HEK293 (cell line): Measurements from ENCODE around the gene CPE.

ENCODE experiments used
- CTCF ChIP-seq: fragments of 450-650 bp; formaldehyde crosslinking; IDR thresholded peaks from 2 replicates; pipeline ENCODE4 v1.5.1; 2016; ENCODE audit warnings: missing biosample characterization, missing genetic modification characterization
- HIC1 ChIP-seq: fragments of 450-650 bp; formaldehyde crosslinking; IDR thresholded peaks from 2 replicates; pipeline ENCODE4 v1.5.1; 2016; ENCODE audit warnings: missing biosample characterization, missing genetic modification characterization
- HOXA7 ChIP-seq: sonication (generic); formaldehyde crosslinking; IDR thresholded peaks from 2 replicates; pipeline ENCODE4 v1.8.1; 2022; ENCODE audit warnings: missing genetic modification reagents, borderline replicate concordance
- SP3 ChIP-seq: fragments of 450-650 bp; formaldehyde crosslinking; IDR thresholded peaks from 2 replicates; pipeline ENCODE4 v1.5.1; 2016; ENCODE audit warnings: missing biosample characterization, missing genetic modification characterization
- SP7 ChIP-seq: fragments of 450-650 bp; formaldehyde crosslinking; IDR thresholded peaks from 2 replicates; pipeline ENCODE4 v1.5.1; 2016; ENCODE audit warnings: missing biosample characterization, missing genetic modification characterization
- ZBTB7A ChIP-seq: fragments of 450-650 bp; formaldehyde crosslinking; IDR thresholded peaks from 2 replicates; pipeline ENCODE4 v1.5.1; 2016; ENCODE audit warnings: low read depth, missing biosample characterization, missing genetic modification characterization
- ZNF133 ChIP-seq: fragments of 450-650 bp; formaldehyde crosslinking; IDR thresholded peaks from 2 replicates; pipeline ENCODE4 v1.5.1; 2016; ENCODE audit warnings: missing biosample characterization, missing genetic modification characterization
- ZNF174 ChIP-seq: fragments of 450-650 bp; formaldehyde crosslinking; IDR thresholded peaks from 2 replicates; pipeline ENCODE4 v1.5.0; 2017; ENCODE audit warnings: missing biosample characterization, mild to moderate bottlenecking, missing genetic modification characterization
- ZNF23 ChIP-seq: fragments of 450-650 bp; formaldehyde crosslinking; IDR thresholded peaks from 2 replicates; pipeline ENCODE4 v1.5.1; 2016; ENCODE audit warnings: missing biosample characterization, missing genetic modification characterization, borderline replicate concordance
- ZNF529 ChIP-seq: fragments of 450-650 bp; formaldehyde crosslinking; IDR thresholded peaks from 2 replicates; pipeline ENCODE4 v1.5.1; 2017; ENCODE audit warnings: missing genetic modification characterization, missing biosample characterization; ENCODE audit not compliant: insufficient replicate concordance
- ZSCAN30 ChIP-seq: fragments of 450-650 bp; IDR thresholded peaks from 2 replicates; pipeline ENCODE4 v1.5.1; 2018; ENCODE audit warnings: missing biosample characterization, mild to moderate bottlenecking, missing genetic modification characterization, moderate library complexity
- TF ChIP-seq, protein P1 (sequence below): fragments of 450-650 bp; formaldehyde crosslinking; IDR thresholded peaks from 2 replicates; pipeline ENCODE4 v1.5.1; 2016; ENCODE audit warnings: missing biosample characterization, missing genetic modification characterization, low read depth

DNA sequence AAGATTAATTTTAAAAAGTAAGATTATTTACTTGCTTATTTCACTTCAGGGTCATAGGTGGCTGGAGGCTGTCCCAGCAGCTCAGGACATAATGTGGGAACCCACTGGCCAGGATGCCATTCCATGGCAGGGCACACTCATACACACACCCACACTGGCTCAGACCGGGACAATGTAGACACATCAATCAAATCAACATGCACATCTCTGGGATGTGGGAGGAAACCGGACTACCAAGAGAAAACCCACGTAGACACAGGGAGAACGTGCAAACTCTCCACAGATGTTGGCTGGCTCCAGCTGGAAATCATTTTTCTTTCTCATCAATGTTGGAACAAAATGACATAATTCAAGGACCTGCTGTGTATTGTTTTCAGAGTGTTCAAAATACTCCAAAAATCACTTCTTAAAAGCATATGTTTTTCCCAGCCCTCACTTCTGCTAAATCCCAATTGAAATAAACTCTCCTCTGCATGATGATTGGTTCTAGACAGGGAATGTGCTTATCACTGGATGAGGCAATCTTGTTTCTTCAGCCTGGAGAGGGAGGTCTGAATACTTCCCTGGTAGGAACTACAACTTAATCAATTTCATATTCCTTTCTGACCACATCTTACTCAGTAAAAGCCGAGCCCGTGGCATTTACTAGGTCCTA is 18.6 kb upstream of the CPE start:
- TF ChIP-seq ZNF529 = no peak
- TF ChIP-seq, protein P1, sequence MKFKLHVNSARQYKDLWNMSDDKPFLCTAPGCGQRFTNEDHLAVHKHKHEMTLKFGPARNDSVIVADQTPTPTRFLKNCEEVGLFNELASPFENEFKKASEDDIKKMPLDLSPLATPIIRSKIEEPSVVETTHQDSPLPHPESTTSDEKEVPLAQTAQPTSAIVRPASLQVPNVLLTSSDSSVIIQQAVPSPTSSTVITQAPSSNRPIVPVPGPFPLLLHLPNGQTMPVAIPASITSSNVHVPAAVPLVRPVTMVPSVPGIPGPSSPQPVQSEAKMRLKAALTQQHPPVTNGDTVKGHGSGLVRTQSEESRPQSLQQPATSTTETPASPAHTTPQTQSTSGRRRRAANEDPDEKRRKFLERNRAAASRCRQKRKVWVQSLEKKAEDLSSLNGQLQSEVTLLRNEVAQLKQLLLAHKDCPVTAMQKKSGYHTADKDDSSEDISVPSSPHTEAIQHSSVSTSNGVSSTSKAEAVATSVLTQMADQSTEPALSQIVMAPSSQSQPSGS = no peak
- no peak for TF ChIP-seq CTCF (tag by site-specific recombination)
- TF ChIP-seq ZSCAN30 (tag by site-specific recombination) = no peak
- TF ChIP-seq ZNF174 (tag by site-specific recombination) = no peak
- TF ChIP-seq SP3 (tag by site-specific recombination) = no peak
- TF ChIP-seq HIC1 (tag by site-specific recombination) = no peak
- TF ChIP-seq ZNF133 (tag by site-specific recombination) = no peak
- no peak for TF ChIP-seq HOXA7 (CRISPR knock-in tag)
- TF ChIP-seq SP7 (tag by site-specific recombination) = no peak
- TF ChIP-seq ZNF23 (tag by site-specific recombination) = no peak
- TF ChIP-seq ZBTB7A (tag by site-specific recombination) = no peak
